ENCODE data around the gene SMCHD1. TPM values are rescaled to one million over a fixed set of nuclear protein-coding genes. Genes with fewer than 3 reads are reported as not detected.
"Not testable (repeated sequence)": the region's sequence is repeated elsewhere in the genome, so short reads cannot be mapped to it uniquely, and the experiment has no call there.

The SMCHD1 gene
- total RNA-seq, 1 experiment from 2014 or later = 78.3 TPM

DNA sequence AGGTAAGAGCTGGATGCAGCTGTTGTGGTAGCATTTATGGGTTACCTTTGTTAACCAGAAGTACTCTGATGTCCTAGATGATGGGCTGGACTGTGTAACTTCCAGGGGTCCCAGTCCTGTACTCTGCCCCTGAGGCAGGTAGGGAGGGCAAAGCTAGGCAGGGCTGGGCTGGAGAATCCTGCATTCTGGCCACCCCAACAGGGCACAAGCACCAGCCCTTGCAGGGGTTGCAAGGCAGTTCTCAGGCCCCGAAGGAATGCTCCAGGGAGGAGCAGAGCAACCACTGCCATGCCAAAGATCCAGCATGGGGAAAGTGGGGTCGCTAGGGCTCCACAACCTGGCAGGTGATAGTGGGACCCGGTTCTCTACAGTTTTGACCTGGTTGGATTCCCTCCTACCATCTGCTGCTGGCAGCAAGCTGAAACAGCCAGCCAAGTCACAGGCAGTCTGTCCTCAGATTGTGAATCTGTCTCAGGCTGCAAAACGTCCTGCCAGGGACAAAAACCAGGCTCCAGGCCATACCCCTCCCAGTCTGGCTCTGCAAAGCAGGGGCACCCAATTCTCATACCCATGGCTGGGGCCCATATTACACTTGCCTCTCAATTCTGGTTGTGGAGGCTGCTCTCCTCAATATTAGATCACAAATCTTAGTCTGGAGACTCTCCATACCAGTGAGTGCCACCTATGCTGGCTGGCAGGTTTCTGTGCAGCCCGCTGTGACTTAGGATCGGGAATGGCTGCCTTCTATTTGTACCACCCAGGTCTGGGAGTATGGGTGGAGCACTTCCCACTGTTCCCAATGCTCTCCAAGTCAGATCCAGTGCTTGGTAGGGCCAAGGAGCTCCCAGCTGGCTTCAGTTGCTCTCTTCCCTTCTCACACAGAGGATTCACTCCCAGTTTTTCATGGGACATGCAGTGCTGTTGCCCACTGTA, 61.1 kb downstream of the SMCHD1 start:
- no peak for DNase-seq (ENCODE audit: low spot score)

DNA sequence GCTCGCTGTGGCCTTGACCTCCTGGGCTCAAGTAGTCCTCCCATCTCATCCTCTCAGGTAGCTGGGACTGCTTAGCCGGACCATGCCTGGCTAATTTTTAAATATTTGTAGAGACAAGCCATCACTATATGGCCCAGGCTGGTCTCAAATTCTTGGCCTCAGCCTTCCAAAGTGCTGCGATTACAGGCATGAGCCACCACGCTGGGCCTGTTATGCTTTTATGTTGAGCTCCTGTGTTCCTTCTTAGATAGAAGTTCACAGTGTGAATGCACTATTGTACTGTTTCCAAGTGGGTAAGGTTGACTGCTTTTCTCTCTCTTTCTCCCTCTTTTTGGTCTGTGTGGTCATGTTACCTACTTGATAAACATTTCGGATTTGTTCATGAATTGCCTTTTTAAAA, 61.9 kb downstream of the SMCHD1 start:
- DNase-seq (ENCODE audit: low spot score) = no peak

DNA sequence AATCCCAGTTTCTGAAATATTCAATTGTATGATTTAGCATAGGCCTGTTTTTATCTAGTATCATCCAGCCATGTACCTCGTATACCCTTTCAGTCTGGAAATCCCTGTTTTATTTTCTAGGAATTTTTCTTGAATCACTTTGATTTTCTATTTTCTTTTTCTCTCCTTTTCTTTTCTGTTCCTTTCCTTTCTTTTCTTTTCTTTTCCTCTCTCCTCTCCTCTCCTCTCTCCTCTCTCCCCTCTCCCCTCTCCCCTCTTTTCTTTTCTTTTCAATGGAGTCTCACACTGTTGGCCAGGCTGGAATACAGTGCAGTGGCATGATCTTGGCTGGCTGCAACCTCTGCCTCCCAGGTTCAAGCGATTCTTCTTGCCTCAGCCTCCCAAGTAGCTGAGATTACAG, 63.5 kb downstream of the SMCHD1 start:
- DNase-seq (ENCODE audit: low spot score) = no peak

DNA sequence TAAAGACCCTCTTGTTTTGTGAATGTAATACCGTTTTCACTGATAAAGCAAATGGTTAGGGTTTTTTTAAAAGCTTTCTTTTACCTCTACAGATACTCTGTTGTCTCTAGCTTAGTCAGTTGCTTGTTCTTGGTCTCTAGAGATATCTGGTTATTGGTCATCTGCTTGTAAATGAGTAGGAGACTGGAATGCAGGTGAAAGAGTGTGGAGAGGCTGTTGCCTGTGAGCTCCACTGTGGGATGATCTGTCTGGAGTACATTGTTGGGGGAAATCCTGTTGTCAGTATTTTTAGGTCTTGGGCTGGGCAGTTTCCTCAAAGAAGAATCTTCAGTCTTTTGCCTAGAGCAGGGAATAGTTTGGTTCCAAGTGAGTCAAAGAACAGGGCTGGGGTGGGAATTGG, 67.7 kb downstream of the SMCHD1 start:
- no peak for DNase-seq (ENCODE audit: low spot score)

DNA sequence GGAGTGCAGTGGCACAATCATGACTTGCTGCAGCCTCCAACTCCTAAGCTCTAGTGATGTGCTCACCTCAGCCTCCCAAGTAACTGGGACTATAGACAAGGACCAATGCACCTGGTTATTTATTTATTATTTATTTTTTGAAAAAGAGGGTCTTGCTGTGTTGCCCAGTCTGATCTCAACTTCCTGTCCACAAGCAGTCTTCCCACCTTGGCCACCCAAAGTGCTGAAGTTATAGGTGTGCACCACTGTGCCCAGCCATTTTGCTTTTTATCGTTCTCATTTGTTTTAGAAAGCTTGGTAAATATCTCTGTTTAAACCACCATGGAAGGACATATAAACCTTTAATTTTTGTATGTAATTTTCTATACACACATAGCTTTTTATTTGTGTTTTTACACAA, 74.2 kb downstream of the SMCHD1 start:
- no peak for DNase-seq (ENCODE audit: low spot score)

DNA sequence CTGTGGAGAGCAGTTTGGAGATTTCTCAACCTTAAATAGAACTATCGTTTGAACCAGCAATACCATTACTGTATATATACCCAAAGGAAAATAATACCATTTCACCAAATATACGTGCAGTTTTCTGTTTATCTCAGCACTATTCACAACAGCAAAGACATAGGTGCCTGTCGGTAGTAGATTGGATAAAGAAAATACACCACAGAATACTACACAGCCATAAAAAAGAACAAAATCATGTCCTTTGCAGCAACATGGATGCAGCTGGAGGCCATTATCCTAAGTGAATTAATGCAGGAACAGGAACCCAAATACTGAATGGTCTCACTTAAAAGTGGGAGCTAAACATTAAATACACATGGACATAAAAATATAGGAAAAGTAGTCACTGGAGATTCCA, 81.3 kb downstream of the SMCHD1 start:
- DNase-seq (ENCODE audit: low spot score) = no peak

DNA sequence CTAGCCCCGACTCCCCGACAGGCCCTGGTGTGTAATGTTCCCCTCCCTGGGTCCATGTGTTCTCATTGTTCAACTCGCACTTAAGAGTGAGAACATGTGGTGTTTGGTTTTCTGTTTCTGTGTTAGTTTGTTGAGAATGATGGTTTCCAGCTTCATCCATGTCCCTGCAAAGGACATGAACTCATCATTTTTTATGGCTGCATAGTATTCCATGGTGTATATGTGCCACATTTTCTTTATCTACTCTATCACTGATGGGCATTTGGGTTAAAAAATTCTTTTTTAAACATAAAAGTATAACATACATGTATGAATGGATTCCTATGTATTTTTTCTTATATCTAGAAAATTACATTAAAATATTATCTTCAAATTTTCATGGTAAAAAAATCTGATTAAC, 84.6 kb downstream of the SMCHD1 start:
- DNase-seq (ENCODE audit: low spot score) = not testable (repeated sequence)

DNA sequence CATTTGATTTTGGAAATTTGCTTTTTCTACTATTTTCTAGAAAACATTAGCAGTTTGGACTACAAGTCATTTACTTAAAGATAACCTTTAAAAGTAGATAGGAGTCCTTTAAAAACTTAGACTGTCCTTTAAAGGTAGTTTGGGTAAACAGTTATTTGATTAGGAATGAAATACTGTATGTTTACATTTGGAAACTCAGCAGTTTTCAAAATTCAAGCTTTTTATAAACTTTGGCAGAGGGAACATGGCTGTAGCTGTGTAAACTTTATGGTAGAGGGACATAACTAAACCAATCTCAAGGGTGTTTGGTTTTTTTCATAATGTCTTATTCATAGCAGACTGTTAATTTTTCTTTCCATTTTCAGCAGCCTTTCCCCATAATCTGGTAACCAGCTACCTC, 90.7 kb downstream of the SMCHD1 start:
- no peak for DNase-seq (ENCODE audit: low spot score)

DNA sequence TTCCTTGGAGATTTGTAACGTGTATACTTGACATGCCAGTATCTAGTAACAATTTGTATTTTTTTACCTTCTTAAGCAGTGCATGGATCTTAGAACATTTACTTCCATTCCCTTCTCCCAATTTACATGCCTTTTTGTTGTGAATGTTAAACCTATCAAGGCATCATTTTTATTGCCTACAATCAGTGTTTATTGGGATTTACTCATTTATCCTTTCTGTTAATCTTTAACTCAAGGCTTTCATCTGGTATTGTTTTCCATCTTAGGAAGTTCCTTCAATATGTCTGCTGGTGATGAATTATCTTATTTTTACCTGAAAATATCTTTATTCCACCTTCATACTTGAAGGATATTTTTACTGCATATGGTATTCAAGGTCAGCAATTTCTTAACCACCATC, 102.8 kb downstream of the SMCHD1 start:
- no peak for DNase-seq (ENCODE audit: low spot score)

DNA sequence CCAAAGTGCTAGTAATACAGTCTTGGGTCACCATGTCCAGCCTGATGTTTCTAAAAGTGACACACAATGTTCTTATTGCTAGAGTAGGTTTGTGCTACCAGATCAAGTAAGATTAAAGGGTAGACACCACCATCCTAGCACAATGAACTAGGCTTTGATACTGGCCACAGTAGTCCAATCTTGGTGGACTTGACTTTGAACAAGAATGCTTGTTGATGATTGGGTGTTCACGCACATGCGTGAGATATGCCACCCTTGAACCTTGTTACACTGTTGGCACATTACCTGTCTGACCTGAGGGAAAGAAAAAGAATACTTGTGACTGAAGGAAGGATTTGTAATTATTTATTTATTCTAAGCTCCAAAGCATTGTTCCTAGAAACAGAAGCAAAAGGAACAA, 119.1 kb downstream of the SMCHD1 start:
- DNase-seq (ENCODE audit: low spot score) = no peak

DNA sequence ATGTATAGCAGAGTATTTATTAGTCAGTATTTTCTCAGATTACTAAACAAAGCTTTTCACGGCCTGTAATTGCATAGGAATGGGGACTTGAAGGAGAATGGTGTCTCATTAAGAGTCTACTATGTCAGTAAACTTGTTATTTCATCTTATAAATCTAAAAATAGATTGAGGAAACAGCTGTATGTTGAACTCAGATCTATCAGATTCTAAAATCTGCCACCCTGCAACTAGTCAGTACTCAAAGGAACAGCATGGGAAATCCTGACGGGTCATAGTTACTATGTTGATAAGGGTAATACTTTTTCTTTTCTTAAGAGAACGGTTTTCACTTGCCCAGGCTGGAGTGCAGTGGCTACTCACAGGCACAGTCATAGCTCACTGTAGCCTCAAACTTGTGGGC, 121.1 kb downstream of the SMCHD1 start:
- no peak for DNase-seq (ENCODE audit: low spot score)

DNA sequence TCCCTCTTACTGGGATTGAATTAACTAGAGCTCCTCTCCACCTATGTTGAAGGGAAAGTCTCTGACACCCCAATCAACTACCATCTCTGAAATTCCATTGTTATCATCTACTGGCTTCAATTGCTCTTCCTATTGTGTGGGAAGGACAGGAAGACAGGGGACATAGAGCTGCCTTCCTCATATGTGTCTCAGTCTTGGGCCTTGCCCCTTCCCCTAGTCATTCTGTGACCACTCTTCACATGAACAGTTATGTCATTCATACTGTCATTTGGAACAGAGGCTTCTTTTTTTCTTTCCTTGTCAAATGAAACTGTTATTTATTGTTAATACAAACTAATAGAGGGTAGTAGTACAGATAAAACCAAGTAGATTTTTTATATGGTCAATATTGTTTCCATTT, 121.7 kb downstream of the SMCHD1 start:
- no peak for DNase-seq (ENCODE audit: low spot score)

DNA sequence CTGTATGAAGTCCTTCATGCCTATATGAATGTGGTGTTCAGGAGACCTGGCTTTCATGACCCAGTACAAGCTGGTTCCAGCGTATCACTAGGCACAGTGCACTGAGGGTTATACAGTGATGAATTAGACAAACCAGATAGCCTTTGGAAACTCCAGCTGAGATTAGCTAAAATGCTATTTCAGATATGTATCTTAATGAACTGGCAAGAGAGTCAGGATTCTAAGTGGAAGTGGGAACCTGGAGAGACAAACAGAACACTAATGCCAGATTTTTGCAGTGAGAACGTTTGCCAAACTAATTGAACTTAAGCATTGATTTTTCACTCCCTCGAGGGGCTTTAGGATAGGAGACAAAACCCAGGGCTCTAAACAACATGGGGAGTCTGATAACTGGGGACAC, 125.2 kb downstream of the SMCHD1 start:
- DNase-seq (ENCODE audit: low spot score) = no peak

DNA sequence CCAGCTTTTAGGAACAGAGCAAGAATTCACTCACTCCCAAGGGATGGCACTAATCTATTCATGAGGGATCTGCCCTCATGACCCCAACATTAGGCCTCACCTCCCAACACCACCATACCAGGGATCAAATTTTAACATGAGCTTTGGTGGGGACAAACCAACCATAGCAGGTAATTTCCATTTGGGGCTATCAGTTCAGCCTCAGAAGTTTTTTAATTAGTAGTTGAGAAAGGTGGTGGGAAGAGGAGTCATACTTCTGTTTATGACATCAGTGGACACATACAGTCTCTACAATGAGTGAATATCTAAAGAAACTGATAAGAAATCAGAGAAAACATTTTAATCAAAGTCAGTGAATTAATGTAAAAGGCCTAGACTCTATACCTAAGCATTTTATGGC, 131.7 kb downstream of the SMCHD1 start:
- DNase-seq (ENCODE audit: low spot score) = no peak

DNA sequence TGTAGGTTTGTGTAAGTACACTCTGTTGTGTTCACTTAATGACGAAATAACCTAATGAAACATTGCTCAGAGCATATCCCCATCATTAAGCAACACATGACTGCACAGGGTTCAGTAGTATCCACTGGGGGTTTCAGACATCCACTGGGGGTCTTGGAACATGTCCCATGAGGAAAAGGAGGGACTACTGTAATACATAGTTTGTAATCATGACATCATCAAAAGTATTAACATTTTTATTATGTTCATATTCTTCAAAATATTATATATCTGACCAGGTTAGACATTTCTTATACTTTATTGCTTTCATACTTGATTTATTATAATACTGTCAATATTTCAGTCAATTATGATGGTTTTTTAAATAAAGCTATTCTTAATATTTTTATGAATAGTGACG, 136.9 kb downstream of the SMCHD1 start:
- DNase-seq (ENCODE audit: low spot score) = no peak

DNA sequence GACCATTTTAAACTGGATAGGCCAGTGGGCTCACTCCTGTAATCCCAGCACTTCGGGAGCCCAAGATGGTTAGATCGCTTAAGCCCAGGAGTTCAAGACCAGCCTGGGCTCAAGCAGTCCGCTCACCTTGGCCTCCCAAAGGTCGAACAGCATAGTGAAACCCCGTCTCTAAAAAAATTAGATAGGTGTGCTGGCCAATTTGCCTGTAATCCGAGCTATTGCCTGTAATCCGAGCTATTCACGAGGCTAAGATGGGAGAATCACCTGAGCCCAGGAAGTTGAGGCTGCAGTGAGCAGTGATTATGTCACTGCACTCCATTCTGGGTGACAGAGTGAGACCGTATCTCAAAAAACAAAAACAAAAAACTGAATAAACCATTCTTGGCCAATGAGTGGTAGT, 138.6 kb downstream of the SMCHD1 start:
- no peak for DNase-seq (ENCODE audit: low spot score)

DNA sequence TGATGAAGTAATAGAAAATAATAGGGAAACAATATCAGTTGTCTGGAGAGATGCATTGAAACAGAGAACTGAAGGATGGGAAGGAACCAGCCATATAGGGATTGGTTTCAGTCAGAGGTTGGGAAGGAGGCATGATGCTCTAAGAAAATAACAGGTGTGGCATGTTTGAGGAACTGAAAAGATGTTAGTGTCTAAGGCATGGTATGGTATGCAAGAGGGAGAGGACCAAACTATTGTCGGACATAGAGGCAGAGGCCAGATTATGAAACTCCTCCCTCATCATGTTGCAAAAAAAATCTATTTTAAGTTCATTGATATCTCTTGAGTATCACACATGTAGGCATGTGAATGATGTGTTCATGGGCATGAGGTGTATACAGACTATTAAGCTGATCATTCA, 142.4 kb downstream of the SMCHD1 start:
- no peak for DNase-seq (ENCODE audit: low spot score)

DNA sequence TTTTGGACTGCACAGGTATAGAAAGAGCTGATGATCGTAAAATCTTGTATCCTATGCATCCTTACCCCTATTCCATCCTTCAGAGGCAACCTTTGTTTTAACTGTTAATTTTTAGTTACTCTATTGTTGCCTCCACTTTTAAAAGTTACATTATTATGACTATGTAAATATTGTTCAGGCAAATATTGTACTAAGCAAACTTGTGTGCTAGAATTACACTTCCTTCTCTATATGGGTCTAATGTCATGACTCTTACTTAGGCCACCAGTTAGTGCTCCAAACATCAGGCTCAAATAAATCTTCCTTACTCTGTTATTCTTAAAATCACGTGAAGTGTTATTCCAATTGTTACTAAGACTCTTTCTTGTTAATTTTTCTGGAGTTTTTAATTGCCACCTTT, 143.8 kb downstream of the SMCHD1 start:
- no peak for DNase-seq (ENCODE audit: low spot score)

DNA sequence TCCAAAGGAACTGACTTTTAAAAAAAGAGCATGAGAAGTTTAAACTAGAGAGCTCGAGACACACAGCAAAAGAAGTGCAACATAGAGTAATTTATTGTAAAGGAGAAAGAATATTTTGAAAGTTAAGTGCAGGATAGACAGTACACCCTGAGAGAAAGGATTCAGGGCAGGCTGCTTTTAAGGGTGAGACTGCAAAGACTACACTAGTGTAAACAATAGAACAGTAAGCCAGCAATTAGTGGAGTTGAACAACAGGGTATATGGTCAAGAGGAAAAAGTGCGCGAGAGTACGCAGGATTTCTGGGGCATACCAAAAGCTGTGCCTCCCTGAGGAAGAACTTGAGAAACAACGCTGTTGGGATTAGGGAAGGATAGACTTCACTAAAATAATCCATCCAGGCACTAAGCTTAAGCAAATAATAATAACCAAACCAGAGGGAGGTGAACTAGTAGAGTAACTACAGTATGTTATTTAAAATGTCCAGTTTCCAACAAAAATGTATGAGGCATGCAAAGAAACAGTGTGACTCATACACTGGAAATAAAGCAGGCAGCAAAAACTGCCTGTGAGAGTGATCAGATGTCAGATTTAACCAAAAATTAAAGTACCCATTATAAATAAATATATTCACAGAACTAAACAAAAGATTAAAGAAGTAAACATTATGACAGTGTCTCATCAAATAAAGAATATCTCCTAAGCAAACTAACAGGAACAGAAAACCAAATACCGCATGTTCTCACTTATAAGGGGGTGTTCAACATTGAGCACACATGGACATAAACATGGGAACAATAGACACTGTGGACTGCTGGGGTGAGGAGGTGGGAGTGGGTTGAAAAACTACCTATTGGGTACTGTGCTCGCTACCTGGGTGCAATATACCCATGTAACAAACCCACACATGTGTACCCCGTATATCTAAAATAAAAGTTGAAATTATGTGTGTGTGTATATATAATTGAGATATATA, 150.7 kb downstream of the SMCHD1 start:
- no peak for DNase-seq (ENCODE audit: low spot score)

DNA sequence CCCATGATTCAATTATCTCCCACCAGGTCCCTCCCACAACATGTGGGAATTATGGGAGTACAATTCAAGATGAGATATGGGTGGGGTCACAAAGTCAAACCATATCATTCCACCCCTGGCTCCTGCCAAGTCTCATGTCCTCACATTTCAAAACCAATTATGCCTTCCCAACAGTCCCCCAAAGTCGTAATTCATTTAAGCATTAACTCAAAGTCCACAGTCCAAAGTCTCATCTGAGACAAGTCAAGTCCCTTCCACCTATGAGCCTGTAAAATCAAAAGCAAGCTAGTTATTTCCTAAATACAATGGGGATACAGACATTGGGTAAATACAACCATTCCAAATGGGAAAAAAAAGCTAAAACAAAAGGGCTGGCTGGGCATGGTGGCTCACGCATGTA, 153.1 kb downstream of the SMCHD1 start:
- not testable (repeated sequence) for DNase-seq (ENCODE audit: low spot score)

DNA sequence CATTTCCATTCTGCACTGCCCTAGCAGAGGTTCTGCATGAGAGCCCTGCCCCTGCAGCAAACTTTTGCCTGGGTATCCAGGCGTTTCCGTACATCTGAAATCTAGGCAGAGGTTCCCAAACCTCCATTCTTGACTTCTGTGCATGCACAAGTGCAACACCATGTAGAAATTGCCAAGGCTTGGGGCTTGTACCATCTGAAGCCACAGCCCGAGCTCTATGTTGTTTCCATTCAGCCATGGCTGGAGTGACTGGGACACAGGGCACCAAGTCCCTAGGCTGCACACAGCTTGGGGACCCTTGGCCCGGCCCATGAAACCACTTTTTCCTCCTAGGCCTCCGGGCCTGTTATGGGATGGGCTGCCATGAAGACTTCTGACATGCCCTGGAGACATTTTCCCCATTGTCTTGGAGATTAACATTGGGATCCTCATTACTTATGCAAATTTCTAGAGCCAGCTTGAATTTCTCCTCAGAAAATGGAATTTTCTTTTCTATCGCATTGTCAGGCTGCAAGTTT, 154.2 kb downstream of the SMCHD1 start:
- not testable (repeated sequence) for DNase-seq (ENCODE audit: low spot score)

DNA sequence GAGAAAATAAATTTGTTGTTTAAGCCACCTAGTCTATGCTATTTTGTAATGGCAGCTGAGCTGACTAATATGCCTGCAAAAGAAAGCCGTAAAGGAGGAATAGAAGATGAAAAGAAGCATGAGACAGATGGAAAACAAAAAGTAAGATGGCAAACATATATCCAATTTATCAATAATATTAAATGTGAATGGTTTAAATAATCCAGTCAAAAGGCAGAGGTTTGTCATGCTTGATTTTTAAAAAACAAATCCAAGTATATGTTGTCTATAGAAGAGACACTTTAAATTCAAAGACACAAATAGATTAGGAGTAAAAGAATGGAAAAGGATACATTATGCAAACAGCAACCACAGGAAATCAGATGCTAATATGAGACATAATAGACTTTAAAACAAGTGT, 155.9 kb downstream of the SMCHD1 start:
- DNase-seq (ENCODE audit: low spot score) = no peak

Measured in A172 (cell line).